GM19351 (cell line): ENCODE data around the gene SLC12A1.
A peak's percentile ranks its signal among the peaks of the same experiment; 100 is the strongest.

Experiments
- ATAC-seq: cut with Tn5 transposase; IDR thresholded peaks from one replicate; pipeline ENCODE4 v1.9.1; 2021; ENCODE audit warnings: mild to moderate bottlenecking, moderate library complexity; ENCODE audit not compliant: unreplicated experiment

The SLC12A1 gene

DNA sequence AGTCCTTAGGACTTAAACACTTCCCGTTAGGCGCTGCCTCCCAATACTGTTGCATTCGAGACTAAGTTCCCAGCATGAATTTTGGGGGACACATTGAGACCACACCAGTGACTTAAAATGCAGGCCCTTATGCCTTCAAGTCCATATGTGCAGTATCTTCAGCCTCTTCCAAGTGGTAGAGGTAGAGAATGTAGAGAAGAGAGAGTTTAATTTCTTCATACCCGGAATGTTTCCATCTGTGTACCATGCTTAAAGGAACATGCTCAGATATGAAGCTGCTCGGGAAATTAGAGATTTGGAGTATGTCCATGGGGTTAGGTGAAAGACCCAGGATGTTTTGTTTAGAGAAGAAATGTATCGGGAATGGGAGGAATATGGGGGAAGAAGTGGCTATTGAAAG is 137.8 kb downstream of the SLC12A1 start:
- no peak for ATAC-seq

DNA sequence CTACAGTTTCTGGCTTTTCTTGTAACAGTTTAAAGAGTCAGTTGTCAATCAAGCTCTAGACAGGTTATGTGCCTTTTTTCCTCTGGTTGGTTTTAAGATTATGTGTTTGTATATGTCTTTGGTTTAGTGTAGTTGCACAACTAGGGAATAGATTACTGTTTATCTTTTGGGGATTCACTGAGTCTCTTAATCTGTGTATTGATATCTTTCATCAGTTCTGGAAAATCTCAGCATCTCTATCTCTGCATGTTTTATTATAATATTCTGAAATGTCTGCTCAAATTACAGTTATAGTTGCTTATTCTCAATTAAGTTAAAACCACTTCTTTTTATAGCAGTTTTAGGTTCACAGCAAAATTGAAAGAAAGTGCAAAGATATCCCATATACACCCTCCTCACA is 139.4 kb downstream of the SLC12A1 start:
- ATAC-seq: no peak

DNA sequence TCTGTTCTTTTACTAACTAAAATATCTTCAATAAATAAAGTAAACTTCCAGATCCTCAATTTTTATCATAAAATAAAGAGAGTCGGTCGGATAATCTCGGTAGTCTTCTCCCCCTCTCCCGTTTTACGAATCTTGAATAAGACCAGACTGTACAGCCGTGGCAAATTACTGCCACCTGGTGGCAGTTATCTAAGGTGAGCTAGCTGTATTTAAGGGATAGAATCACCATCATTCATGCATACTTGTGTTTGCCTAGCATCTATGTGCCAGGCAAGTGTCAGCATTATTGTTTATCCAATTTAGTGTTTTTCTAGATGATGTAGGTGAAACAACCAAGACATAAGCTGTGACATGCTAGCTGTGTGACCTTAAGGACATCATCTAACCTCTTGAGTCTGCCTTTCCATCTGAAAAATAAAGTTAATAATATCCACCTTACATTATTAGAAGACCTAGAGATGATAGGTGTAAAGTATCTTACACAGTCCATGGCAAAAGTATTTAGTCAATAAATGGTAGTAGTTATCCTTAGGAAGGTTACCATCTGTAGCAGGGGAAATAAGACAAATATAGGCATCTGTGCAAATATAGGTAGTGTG is 146.5 kb downstream of the SLC12A1 start:
- peak; percentile 91 for ATAC-seq
